HepG2 (cell line): Measurements from ENCODE around the gene JAK1. TPM values are rescaled to one million over a fixed set of nuclear protein-coding genes. Genes with fewer than 3 reads are reported as not detected.
"Not testable (repeated sequence)": the region's sequence is repeated elsewhere in the genome, so short reads cannot be mapped to it uniquely, and the experiment has no call there.

Experiments used
- ATAC-seq: fragments of 200-7000 bp; cut with Tn5 transposase; 3 replicates; pipeline ENCODE4 v1.9.1; 2020; ENCODE audit warnings: mild to moderate bottlenecking, moderate library complexity
- BruUV-seq: library from RNA; stranded (reverse); fragments of 400-500 nt; replicated peaks from 2 replicates; lab custom pipeline; 2021; lab: Mats Ljungman, UMichigan
- CTCF ChIA-PET: fragments of 300-600 bp; formaldehyde crosslinking; extraction: SDS; loops from one replicate; lab custom pipeline; 2021; ENCODE audit warnings: low total read pairs, inconsistent platforms, low intra/inter-chr PET ratio; lab: Yijun Ruan, JAX
- POLR2A ChIA-PET: fragments of 350-600 bp; sonication (Branson Sonifier 250); formaldehyde crosslinking; loops from one replicate; lab custom pipeline; 2020; ENCODE audit warnings: antibody characterized with exemption, inconsistent platforms; lab: Yijun Ruan, JAX
- DNase-seq: peaks from one replicate; pipeline ENCODE4 v3.0.0-alpha.2; 2015; ENCODE audit warnings: low spot score
- FAIRE-seq: peaks from 3 replicates; lab custom pipeline; 2011; peaks lifted over from hg19 to GRCh38; lab: Jason Lieb, UNC
- H2AFZ ChIP-seq: one replicate; pipeline ENCODE4 v1.6.1; 2011; ENCODE audit warnings: low read length, inconsistent platforms
- H3K27ac ChIP-seq: fragments of 300-600 bp; 3 replicates; pipeline ENCODE4 v1.8.0; 2011; ENCODE audit warnings: mixed run types, mild to moderate bottlenecking, mixed read lengths, low read length, inconsistent platforms; ENCODE audit not compliant: insufficient read depth; ENCODE audit errors: extremely low read length
- H3K27me3 ChIP-seq, 2 experiments: fragments of 200-600 bp in 1 of 2; 2 replicates in 1 of 2; 3 replicates in 1 of 2; pipeline versions ENCODE4 v1.6.0 to v1.8.0; 2011; ENCODE audit warnings: low read length in 2 of 2, mild to moderate bottlenecking in 2 of 2, moderate library complexity in 2 of 2, inconsistent platforms in 1 of 2; ENCODE audit not compliant: insufficient read depth in 2 of 2, control insufficient read depth in 1 of 2
- H3K36me3 ChIP-seq, 2 experiments: fragments of 200-600 bp in 1 of 2; replicated peaks in 1 of 2; 2 replicates in 1 of 2; 3 replicates in 1 of 2; pipeline versions ENCODE4 v1.5.1 to v1.8.0; 2011; ENCODE audit warnings: low read length in 2 of 2, inconsistent platforms in 1 of 2; ENCODE audit not compliant: insufficient read depth in 2 of 2, control insufficient read depth in 1 of 2
- H3K4me1 ChIP-seq: 2 replicates; pipeline ENCODE4 v1.5.1; 2012; ENCODE audit warnings: low read length, inconsistent platforms; ENCODE audit not compliant: insufficient read depth
- H3K4me2 ChIP-seq: 2 replicates; pipeline ENCODE4 v1.6.0; 2011; ENCODE audit warnings: low read depth, low read length, inconsistent platforms
- H3K4me3 ChIP-seq, 3 experiments: fragments of 200-600 bp in 1 of 3; sonication (generic), shearing (Covaris generic) in 1 of 3; replicated peaks in 1 of 3; 2 replicates each; pipeline ENCODE4 v1.5.1; 2011 to 2016; ENCODE audit warnings: low read length in 3 of 3, inconsistent platforms in 2 of 3, low read depth in 2 of 3, mild to moderate bottlenecking in 2 of 3, control low read depth in 1 of 3, mixed read lengths in 1 of 3; ENCODE audit not compliant: insufficient read depth in 1 of 3
- H3K79me2 ChIP-seq: one replicate; pipeline ENCODE4 v1.6.1; 2011; ENCODE audit warnings: low read length, inconsistent platforms; ENCODE audit not compliant: insufficient read depth
- H3K9ac ChIP-seq: 2 replicates; pipeline ENCODE4 v1.6.0; 2011; ENCODE audit warnings: mild to moderate bottlenecking, low read depth, low read length, inconsistent platforms; ENCODE audit not compliant: insufficient read depth
- H3K9me3 ChIP-seq: 2 replicates; pipeline ENCODE4 v1.5.1; 2012; ENCODE audit warnings: mild to moderate bottlenecking, low read length
- H4K20me1 ChIP-seq: 2 replicates; pipeline ENCODE4 v1.6.0; 2011; ENCODE audit warnings: inconsistent platforms, mild to moderate bottlenecking, low read length, moderate library complexity; ENCODE audit not compliant: insufficient read depth
- EHMT2 ChIP-seq: fragments of 200-600 bp; sonication (generic); IDR thresholded peaks from 2 replicates; pipeline ENCODE4 v1.7.0; 2017; ENCODE audit warnings: antibody characterized with exemption, low read depth, low read length, borderline replicate concordance
- RFXANK ChIP-seq: IDR thresholded peaks from 2 replicates; pipeline ENCODE4 v1.6.1; 2016
- ZFP36 ChIP-seq: fragments of 150-350 bp; IDR thresholded peaks from 2 replicates; pipeline ENCODE4 v1.6.1; 2018; ENCODE audit warnings: borderline replicate concordance, low read length, low read depth; ENCODE audit not compliant: partially characterized antibody
- ZNF629 ChIP-seq: sonication (generic); formaldehyde crosslinking; conservative IDR thresholded peaks from 2 replicates; pipeline ENCODE4 v1.5.0; 2020; ENCODE audit warnings: missing genetic modification reagents
- ZNF749 ChIP-seq: sonication (generic); formaldehyde crosslinking; IDR thresholded peaks from 2 replicates; pipeline ENCODE4 v1.8.0; 2022; ENCODE audit warnings: mild to moderate bottlenecking, missing genetic modification reagents, moderate library complexity, borderline replicate concordance
- WGBS: methylation state at CpG from one replicate; pipeline ENCODE4 v1.1.6; 2017; ENCODE audit warnings: low lambda C conversion rate; 5-methylcytosine and 5-hydroxymethylcytosine counted together
- in situ Hi-C: cut with HindIII; loops from 2 replicates; pipeline ENCODE4 v1.10.0; 2017; ENCODE audit warnings: low pct_unique_long_range_greater_than_20kb; ENCODE audit not compliant: extremely low pct_ligation_motif_present
- intact Hi-C: fragments of 100-400 bp; cut with micrococcal nuclease; formaldehyde crosslinking; loops from one replicate; pipeline ENCODE4 v1.10.0; 2022; ENCODE audit not compliant: unreplicated experiment
- polyA plus RNA-seq, 8 experiments: library from polyadenylated mRNA; depleted of rRNA in 3 of 8; stranded (reverse) in 7 of 8; unstranded in 1 of 8; fragments of >200 nt; fragmentation: Illumina TruSeq in 4 of 8; extraction: Trizol in 4 of 8; gene quantifications; 2 replicates each; pipeline versions ENCODE4 v1.2.1 to v1.2.3, GENCODE V29; 2011 to 2016; ENCODE audit warnings: low read depth in 4 of 8, missing spikeins in 1 of 8, mixed read lengths in 1 of 8; ENCODE audit not compliant: insufficient read depth in 1 of 8
- total RNA-seq, 5 experiments: library from RNA; depleted of rRNA; stranded (reverse); fragments of >200 nt; fragmentation: Illumina TruSeq; extraction: Trizol; gene quantifications; 2 replicates each; pipeline ENCODE4 v1.2.3, GENCODE V29; 2016; ENCODE audit warnings: low read depth in 1 of 5

Gene JAK1
- total and polyA plus RNA-seq, 2 of the 13 experiments (the other 11 are each of a cell fraction or from before 2014, with no cell fraction given), result 23.9 to 42.4 TPM

GRCh38 chr1:64933296-64934070 lies 32.9 kb downstream of the JAK1 start:
- TF ChIP-seq RFXANK, result no peak
- 0 out of 2 replicates have a peak, but pooled peaks have one; percentile 12 for TF ChIP-seq EHMT2
- Histone ChIP-seq H4K20me1 (no peaks in the 10 kb centered on the region), H3K9me3 (no peaks in the 10 kb centered on the region), H3K9ac (peak overlapping the region; percentile 39; the same call in 1 of the 2 replicates), H3K27me3 (no peaks in the 10 kb centered on the region), H3K4me2 (peak overlapping the region; percentile 71), H3K79me2 (peaks cover 64% of the 10 kb centered on the region), H3K36me3 (no peaks in the 10 kb centered on the region), H3K4me3 (no peak overlapping the region), H2AFZ (no peak overlapping the region), H3K27ac (peak overlapping the region; percentile 63), H3K4me1 (peaks cover 43% of the 10 kb centered on the region)
- 83% methylated on average over 11 of the region's 11 CpGs for WGBS
- ChIA-PET CTCF (no interaction called here), POLR2A (interaction anchor here (0.7 to 1.3 kb wide), 5 partner anchors 10 to 34 kb away, joined by 3 to 7 read pairs (median 3); partner anchors contain the start of gene JAK1)
- in situ Hi-C loops (no loop called here), intact Hi-C loops (no loop called here)
- no peak for FAIRE-seq
- BruUV-seq, result no TSS peak
- ATAC-seq, result peak; percentile 48
- no peak for DNase-seq

- 87% methylated on average over 4 of the region's 4 CpGs for WGBS
- POLR2A ChIA-PET, result interaction anchor here (0.7 kb wide), 1 partner anchor 34 kb away, joined by 3 read pairs; no protein-coding TSS in a partner anchor
- no peak overlapping the region for H3K9ac ChIP-seq
- H2AFZ ChIP-seq, result no peak overlapping the region
- H3K36me3 ChIP-seq, result no peaks in the 10 kb centered on the region
- no peak overlapping the region for H3K27ac ChIP-seq
- H3K27me3 ChIP-seq, result no peaks in the 10 kb centered on the region
- no peak overlapping the region for H3K4me3 ChIP-seq
- H3K4me1 ChIP-seq, result peaks cover 43% of the 10 kb centered on the region
- DNase-seq (no peak), FAIRE-seq (no peak), ATAC-seq (no peak)
- peaks cover 60% of the 10 kb centered on the region for H3K79me2 ChIP-seq
- H3K9me3 ChIP-seq, result no peaks in the 10 kb centered on the region
- TF ChIP-seq ZNF749, result no peak
- 0 out of 2 replicates have a peak, but pooled peaks have one; percentile 50 for TF ChIP-seq ZNF629
- no peak for TF ChIP-seq ZFP36
- CTCF ChIA-PET, result no interaction called here
- intact Hi-C loops, result no loop called here
- no TSS peak for BruUV-seq
- H3K4me2 ChIP-seq, result no peak overlapping the region
- no peaks in the 10 kb centered on the region for H4K20me1 ChIP-seq
- in situ Hi-C loops, result no loop called here
Measured at GRCh38 chr1:64932962-64933295, 33.4 kb downstream of the JAK1 start.

GRCh38 chr1:64930640-64931039 lies 35.7 kb downstream of the JAK1 start:
- H3K9me3 ChIP-seq, in situ Hi-C loops, FAIRE-seq, ATAC-seq, H3K36me3 ChIP-seq, CTCF ChIA-PET, BruUV-seq, H2AFZ ChIP-seq, DNase-seq, H3K27ac ChIP-seq, intact Hi-C loops, H4K20me1 ChIP-seq, H3K27me3 ChIP-seq, H3K9ac ChIP-seq, H3K4me3 ChIP-seq, H3K4me2 ChIP-seq, POLR2A ChIA-PET: not testable (repeated sequence)
- Histone ChIP-seq H3K4me1 (peaks cover 39% of the 10 kb centered on the region), H3K79me2 (peaks cover 59% of the 10 kb centered on the region)
